ENCODE data around the gene UBAC1. TPM values are rescaled to one million over a fixed set of nuclear protein-coding genes. Genes with fewer than 3 reads are reported as not detected.
A peak's percentile ranks its signal among the peaks of the same experiment; 100 is the strongest.

Gene UBAC1
- total RNA-seq, 1 experiment from 2014 or later: 55.6 TPM

- TF ChIP-seq HMGXB4 (CRISPR knock-in tag; IDR thresholded peaks at IDR 0.05): no peak; the same call in 1 of the 2 replicates
- no peak; the same call in 1 of the 2 replicates for TF ChIP-seq ZNF138 (CRISPR knock-in tag; conservative IDR thresholded peaks at IDR 0.05)
- TF ChIP-seq NR3C1 (CRISPR knock-in tag; conservative IDR thresholded peaks at IDR 0.05; ENCODE audit: low read depth): peak; percentile 99
- TF ChIP-seq KAT7 (CRISPR knock-in tag; IDR thresholded peaks at IDR 0.05; ENCODE audit: borderline replicate concordance): peak; percentile 100
- TF ChIP-seq ZNF671 (CRISPR knock-in tag; IDR thresholded peaks at IDR 0.05): no peak
- TF ChIP-seq FOXK1 (CRISPR knock-in tag; IDR thresholded peaks at IDR 0.05): peak; percentile 99
- peak; percentile 93; the same call in 1 of the 2 replicates for TF ChIP-seq ATF6 (CRISPR knock-in tag; IDR thresholded peaks at IDR 0.05)
- peak; percentile 98 for TF ChIP-seq MAX (CRISPR knock-in tag; IDR thresholded peaks at IDR 0.05)
- no peak for TF ChIP-seq ZMAT4 (CRISPR knock-in tag; IDR thresholded peaks at IDR 0.05)
- peak; percentile 68 for TF ChIP-seq PRDM15 (CRISPR knock-in tag; IDR thresholded peaks at IDR 0.05)
- TF ChIP-seq ZNF512 (CRISPR knock-in tag; IDR thresholded peaks at IDR 0.05; ENCODE audit: borderline replicate concordance): peak; percentile 98
- no peak for TF ChIP-seq ZNF416 (CRISPR knock-in tag; IDR thresholded peaks at IDR 0.05)
- TF ChIP-seq ERG (CRISPR knock-in tag; IDR thresholded peaks at IDR 0.05): peak; percentile 79; the same call in 1 of the 2 replicates
- TF ChIP-seq AR (CRISPR knock-in tag; IDR thresholded peaks at IDR 0.05): no peak
- peak; percentile 97 for TF ChIP-seq E2F5 (CRISPR knock-in tag; IDR thresholded peaks at IDR 0.05)
- peak; percentile 91 for TF ChIP-seq ZSCAN18 (CRISPR knock-in tag; IDR thresholded peaks at IDR 0.05)
- peak; percentile 98 for TF ChIP-seq ATF1 (CRISPR knock-in tag; IDR thresholded peaks at IDR 0.05)
These were observed 10.7 kb upstream of the UBAC1 start (continued) for GRCh38 chr9:135971892-135972291.

All from WTC11 (cell line).